ENCODE results near the gene MUC12. TPM values are rescaled to one million over a fixed set of nuclear protein-coding genes. Genes with fewer than 3 reads are reported as not detected.

Gene MUC12
- total and polyA plus RNA-seq, 2 of the 13 experiments (the other 11 are each of a cell fraction or from before 2014, with no cell fraction given) = not detected

- no peak for TF ChIP-seq RXRA (CRISPR knock-in tag; IDR thresholded peaks at IDR 0.05)
- TF ChIP-seq ZKSCAN5 (CRISPR knock-in tag; IDR thresholded peaks at IDR 0.05) = no peak
- TF ChIP-seq ZSCAN25 (CRISPR knock-in tag; IDR thresholded peaks at IDR 0.05) = no peak
- TF ChIP-seq HOXA5 (CRISPR knock-in tag; IDR thresholded peaks at IDR 0.05) = no peak
- TF ChIP-seq TFAP4 (IDR thresholded peaks at IDR 0.05; ENCODE audit: borderline replicate concordance, low read depth) = no peak
- no peak for TF ChIP-seq TOE1 (CRISPR knock-in tag; IDR thresholded peaks at IDR 0.05)
- TF ChIP-seq LCORL (IDR thresholded peaks at IDR 0.05) = no peak
- TF ChIP-seq LCORL (CRISPR knock-in tag; IDR thresholded peaks at IDR 0.05) = no peak
- TF ChIP-seq MATR3 (CRISPR knock-in tag; IDR thresholded peaks at IDR 0.05) = no peak
- no peak for TF ChIP-seq ZFY (CRISPR knock-in tag; IDR thresholded peaks at IDR 0.05)
- intact Hi-C loops (cut with micrococcal nuclease; ENCODE audit: unreplicated experiment) (no loop called here), in situ Hi-C loops (cut with HindIII; ENCODE audit: extremely low pct_ligation_motif_present, low pct_unique_long_range_greater_than_20kb) (no loop called here)
- H4K20me1 ChIP-seq (ENCODE audit: insufficient read depth, low read length) = no peaks in the 10 kb centered on the region
- H3K4me3 ChIP-seq (replicated peaks in 1 of 3; ENCODE audit: insufficient read depth in 1 of 3, low read depth in 2 of 3, low read length in 3 of 3) = no peak overlapping the region
- H2AFZ ChIP-seq (ENCODE audit: low read length) = no peak overlapping the region
- FAIRE-seq (no peak), DNase-seq (ENCODE audit: low spot score) (no peak), ATAC-seq (no peak)
- WGBS (ENCODE audit: low lambda C conversion rate) = 13% methylated on average over 4 of the region's 4 CpGs
- peaks cover 2 to 18% of the 10 kb centered on the region in 2 experiments; a peak in 3 of 5 replicates for H3K27me3 ChIP-seq (ENCODE audit: control insufficient read depth in 1 of 2, insufficient read depth in 2 of 2, low read length in 2 of 2)
- H3K27ac ChIP-seq (ENCODE audit: extremely low read length, insufficient read depth, low read length) = no peak overlapping the region
- H3K9ac ChIP-seq (ENCODE audit: insufficient read depth, low read depth, low read length) = no peak overlapping the region
- H3K79me2 ChIP-seq (ENCODE audit: insufficient read depth, low read length) = no peaks in the 10 kb centered on the region
- POLR2A ChIA-PET = no interaction called here
- no peaks in the 10 kb centered on the region for H3K9me3 ChIP-seq (ENCODE audit: low read length)
- H3K4me1 ChIP-seq (ENCODE audit: insufficient read depth, low read length) = peaks cover 21% of the 10 kb centered on the region
- CTCF ChIA-PET (ENCODE audit: low intra/inter-chr PET ratio, low total read pairs) = no interaction called here
- BruUV-seq (replicated peaks) = no TSS peak
- no peaks in the 10 kb centered on the region for H3K36me3 ChIP-seq (replicated peaks in 1 of 2; ENCODE audit: control insufficient read depth in 1 of 2, insufficient read depth in 2 of 2, low read length in 2 of 2)
- no peak overlapping the region for H3K4me2 ChIP-seq (ENCODE audit: low read depth, low read length)
Measured at GRCh38 chr7:100946111-100946510, 23.3 kb upstream of the MUC12 start.

GRCh38 chr7:100946766-100947365 is 22.5 kb upstream of the MUC12 start:
- Histone ChIP-seq H2AFZ (ENCODE audit: low read length) (no peak overlapping the region), H3K9me3 (ENCODE audit: low read length) (no peaks in the 10 kb centered on the region), H3K4me3 (replicated peaks in 1 of 3; ENCODE audit: insufficient read depth in 1 of 3, low read depth in 2 of 3, low read length in 3 of 3) (no peak overlapping the region), H3K36me3 (replicated peaks in 1 of 2; ENCODE audit: control insufficient read depth in 1 of 2, insufficient read depth in 2 of 2, low read length in 2 of 2) (no peaks in the 10 kb centered on the region), H3K4me1 (ENCODE audit: insufficient read depth, low read length) (peaks cover 21% of the 10 kb centered on the region), H3K4me2 (ENCODE audit: low read depth, low read length) (no peak overlapping the region), H4K20me1 (ENCODE audit: insufficient read depth, low read length) (no peaks in the 10 kb centered on the region), H3K9ac (ENCODE audit: insufficient read depth, low read depth, low read length) (no peak overlapping the region), H3K27ac (ENCODE audit: extremely low read length, insufficient read depth, low read length) (no peak overlapping the region), H3K79me2 (ENCODE audit: insufficient read depth, low read length) (no peaks in the 10 kb centered on the region), H3K27me3 (ENCODE audit: control insufficient read depth in 1 of 2, insufficient read depth in 2 of 2, low read length in 2 of 2) (peaks cover 2 to 18% of the 10 kb centered on the region in 2 experiments; a peak in 3 of 5 replicates)
- ChIA-PET CTCF (ENCODE audit: low intra/inter-chr PET ratio, low total read pairs) (no interaction called here), POLR2A (no interaction called here)
- no peak for ATAC-seq
- no peak for TF ChIP-seq NR2C2 (CRISPR knock-in tag; IDR thresholded peaks at IDR 0.05; ENCODE audit: borderline replicate concordance)
- no peak for TF ChIP-seq POGZ (CRISPR knock-in tag; IDR thresholded peaks at IDR 0.05)
- TF ChIP-seq ZBTB21 (CRISPR knock-in tag; IDR thresholded peaks at IDR 0.05) = no peak
- WGBS (ENCODE audit: low lambda C conversion rate) = 28% methylated on average over 11 of the region's 11 CpGs
- BruUV-seq (replicated peaks) = no TSS peak
- FAIRE-seq = no peak
- no peak for DNase-seq (ENCODE audit: low spot score)
- in situ Hi-C loops (cut with HindIII; ENCODE audit: extremely low pct_ligation_motif_present, low pct_unique_long_range_greater_than_20kb) (no loop called here), intact Hi-C loops (cut with micrococcal nuclease; ENCODE audit: unreplicated experiment) (no loop called here)

Data from HepG2 (cell line).